ENCODE results near the gene P2RY8. TPM values are rescaled to one million over a fixed set of nuclear protein-coding genes. Genes with fewer than 3 reads are reported as not detected.
A peak's percentile ranks its signal among the peaks of the same experiment; 100 is the strongest.

The P2RY8 gene
- total RNA-seq, 1 donor from 2014 or later: 20.4 TPM

GRCh38 chrX:1535241-1536041 is 1.5 kb downstream of the P2RY8 start:
- Mint-ChIP-seq H3K27me3 (ENCODE audit: insufficient read depth) (no peaks in the 10 kb centered on the region), H3K36me3 (ENCODE audit: low read depth) (peaks cover 8% of the 10 kb centered on the region), H3K9me3 (no peaks in the 10 kb centered on the region), H3K4me1 (ENCODE audit: low read depth) (peaks cover 16% of the 10 kb centered on the region), H3K4me3 (peak overlapping the region; percentile 89), H3K27ac (peak overlapping the region; percentile 99)
- DNase-seq (ENCODE audit: low spot score): peak; percentile 43
- intact Hi-C loops (cut with micrococcal nuclease): loop anchor here (1.0 to 5.0 kb wide), 13 partner anchors 7 to 1177 kb away; partner anchors contain the start of gene SLC25A6

- Mint-ChIP-seq H3K9me3 (no peaks in the 10 kb centered on the region), H3K4me3 (peak overlapping the region; percentile 89), H3K27me3 (ENCODE audit: insufficient read depth) (no peaks in the 10 kb centered on the region), H3K4me1 (ENCODE audit: low read depth) (peaks cover 16% of the 10 kb centered on the region), H3K36me3 (ENCODE audit: low read depth) (peaks cover 8% of the 10 kb centered on the region), H3K27ac (peak overlapping the region; percentile 99)
- intact Hi-C loops (cut with micrococcal nuclease): loop anchor here (2.0 to 5.0 kb wide), 2 partner anchors 326 to 1178 kb away; no protein-coding TSS in a partner anchor
- peak; percentile 31 for DNase-seq (ENCODE audit: low spot score)
Measured at GRCh38 chrX:1534301-1535168, 2.5 kb downstream of the P2RY8 start.

- H3K9me3 Mint-ChIP-seq: no peaks in the 10 kb centered on the region
- intact Hi-C loops (cut with micrococcal nuclease): no loop called here
- no peaks in the 10 kb centered on the region for H3K27me3 Mint-ChIP-seq (ENCODE audit: insufficient read depth)
- H3K4me3 Mint-ChIP-seq: no peak overlapping the region
- H3K27ac Mint-ChIP-seq: no peak overlapping the region
- peaks cover 8% of the 10 kb centered on the region for H3K36me3 Mint-ChIP-seq (ENCODE audit: low read depth)
- no peak for DNase-seq (ENCODE audit: low spot score)
- H3K4me1 Mint-ChIP-seq (ENCODE audit: low read depth): peaks cover 16% of the 10 kb centered on the region
Measured at GRCh38 chrX:1533058-1533457, 3.9 kb downstream of the P2RY8 start.

- intact Hi-C loops (cut with micrococcal nuclease): no loop called here
- H3K36me3 Mint-ChIP-seq (ENCODE audit: low read depth): peaks cover 8% of the 10 kb centered on the region
- H3K9me3 Mint-ChIP-seq: no peaks in the 10 kb centered on the region
- H3K27ac Mint-ChIP-seq: no peak overlapping the region
- no peak overlapping the region for H3K4me3 Mint-ChIP-seq
- no peaks in the 10 kb centered on the region for H3K27me3 Mint-ChIP-seq (ENCODE audit: insufficient read depth)
- H3K4me1 Mint-ChIP-seq (ENCODE audit: low read depth): peaks cover 7% of the 10 kb centered on the region
- DNase-seq (ENCODE audit: low spot score): no peak
Measured at GRCh38 chrX:1531096-1531890, 5.7 kb downstream of the P2RY8 start.

- intact Hi-C loops (cut with micrococcal nuclease): loop anchor here (10.0 kb wide), 1 partner anchor 955 kb away; no protein-coding TSS in a partner anchor
- Mint-ChIP-seq H3K9me3 (no peaks in the 10 kb centered on the region), H3K27me3 (ENCODE audit: insufficient read depth) (no peaks in the 10 kb centered on the region), H3K36me3 (ENCODE audit: low read depth) (peaks cover 8% of the 10 kb centered on the region), H3K4me1 (ENCODE audit: low read depth) (no peaks in the 10 kb centered on the region), H3K27ac (no peak overlapping the region), H3K4me3 (no peak overlapping the region)
- DNase-seq (ENCODE audit: low spot score): no peak
Measured at GRCh38 chrX:1529756-1530155, 7.2 kb downstream of the P2RY8 start.

GRCh38 chrX:1529328-1529727 is 7.7 kb downstream of the P2RY8 start:
- Mint-ChIP-seq H3K9me3 (no peaks in the 10 kb centered on the region), H3K27ac (no peak overlapping the region), H3K27me3 (ENCODE audit: insufficient read depth) (no peaks in the 10 kb centered on the region), H3K36me3 (ENCODE audit: low read depth) (peaks cover 8% of the 10 kb centered on the region), H3K4me1 (ENCODE audit: low read depth) (no peaks in the 10 kb centered on the region), H3K4me3 (no peak overlapping the region)
- intact Hi-C loops (cut with micrococcal nuclease): loop anchor here (10.0 kb wide), 1 partner anchor 955 kb away; no protein-coding TSS in a partner anchor
- DNase-seq (ENCODE audit: low spot score): no peak

GRCh38 chrX:1528884-1529203 is 8.1 kb downstream of the P2RY8 start:
- Mint-ChIP-seq H3K27ac (no peak overlapping the region), H3K27me3 (ENCODE audit: insufficient read depth) (no peaks in the 10 kb centered on the region), H3K4me1 (ENCODE audit: low read depth) (no peaks in the 10 kb centered on the region), H3K9me3 (no peaks in the 10 kb centered on the region), H3K36me3 (ENCODE audit: low read depth) (peaks cover 8% of the 10 kb centered on the region), H3K4me3 (no peak overlapping the region)
- intact Hi-C loops (cut with micrococcal nuclease): loop anchor here (1.0 to 10.0 kb wide), 2 partner anchors 7 to 954 kb away; no protein-coding TSS in a partner anchor
- DNase-seq (ENCODE audit: low spot score): no peak

GRCh38 chrX:1528186-1528883 is 8.7 kb downstream of the P2RY8 start:
- H3K4me1 Mint-ChIP-seq (ENCODE audit: low read depth): peaks cover 1% of the 10 kb centered on the region
- H3K27ac Mint-ChIP-seq: no peak overlapping the region
- H3K9me3 Mint-ChIP-seq: no peaks in the 10 kb centered on the region
- intact Hi-C loops (cut with micrococcal nuclease): loop anchor here (1.0 to 10.0 kb wide), 2 partner anchors 8 to 954 kb away; no protein-coding TSS in a partner anchor
- no peak for DNase-seq (ENCODE audit: low spot score)
- H3K27me3 Mint-ChIP-seq (ENCODE audit: insufficient read depth): no peaks in the 10 kb centered on the region
- no peak overlapping the region for H3K4me3 Mint-ChIP-seq
- peaks cover 8% of the 10 kb centered on the region for H3K36me3 Mint-ChIP-seq (ENCODE audit: low read depth)

- DNase-seq (ENCODE audit: low spot score): no peak
- Mint-ChIP-seq H3K9me3 (no peaks in the 10 kb centered on the region), H3K36me3 (ENCODE audit: low read depth) (peaks cover 4% of the 10 kb centered on the region), H3K27me3 (ENCODE audit: insufficient read depth) (no peaks in the 10 kb centered on the region), H3K27ac (no peak overlapping the region), H3K4me1 (ENCODE audit: low read depth) (peaks cover 4% of the 10 kb centered on the region), H3K4me3 (no peak overlapping the region)
- intact Hi-C loops (cut with micrococcal nuclease): loop anchor here (10.0 kb wide), 1 partner anchor 953 kb away; no protein-coding TSS in a partner anchor
Measured at GRCh38 chrX:1527457-1527856, 9.5 kb downstream of the P2RY8 start.

GRCh38 chrX:1526565-1526964 is 10.4 kb downstream of the P2RY8 start:
- Mint-ChIP-seq H3K4me3 (no peak overlapping the region), H3K36me3 (ENCODE audit: low read depth) (peaks cover 8% of the 10 kb centered on the region), H3K27ac (no peak overlapping the region), H3K27me3 (ENCODE audit: insufficient read depth) (no peaks in the 10 kb centered on the region), H3K4me1 (ENCODE audit: low read depth) (peaks cover 12% of the 10 kb centered on the region), H3K9me3 (no peaks in the 10 kb centered on the region)
- DNase-seq (ENCODE audit: low spot score): no peak
- intact Hi-C loops (cut with micrococcal nuclease): loop anchor here (10.0 kb wide), 1 partner anchor 952 kb away; no protein-coding TSS in a partner anchor

- Mint-ChIP-seq H3K36me3 (ENCODE audit: low read depth) (peaks cover 12% of the 10 kb centered on the region), H3K9me3 (no peaks in the 10 kb centered on the region), H3K4me3 (no peak overlapping the region), H3K4me1 (ENCODE audit: low read depth) (peaks cover 18% of the 10 kb centered on the region), H3K27ac (no peak overlapping the region), H3K27me3 (ENCODE audit: insufficient read depth) (no peaks in the 10 kb centered on the region)
- intact Hi-C loops (cut with micrococcal nuclease): loop anchor here (10.0 kb wide), 1 partner anchor 951 kb away; no protein-coding TSS in a partner anchor
- DNase-seq (ENCODE audit: low spot score): no peak
Measured at GRCh38 chrX:1525583-1526355, 11.2 kb downstream of the P2RY8 start.

Measured in activated T-helper 1 cell treated with anti-CD3 and anti-CD28 coated beads, Interleukin-12 subunit alpha, Interleukin-12 subunit beta, Interleukin-2, Interleukin-4 antibody, amounts not matched to agents 30 ng/mL and 10 ng/mL and 1 ng/mL, durations not matched to agents 14 hours and 24 hours and 36 hours (primary cell).